T-cell (primary cell): Measurements from ENCODE around the gene ATP6V0E2. TPM values are rescaled to one million over a fixed set of nuclear protein-coding genes. Genes with fewer than 3 reads are reported as not detected.
"Not testable (repeated sequence)": the region's sequence is repeated elsewhere in the genome, so short reads cannot be mapped to it uniquely, and the experiment has no call there.

Experiments
- ATAC-seq, 4 experiments: fragments of 200-7000 bp in 3 of 4; fragments of 150-1000 bp in 1 of 4; cut with Tn5 transposase; replicated peaks in 1 of 4; 1 replicate in 3 of 4; 2 replicates in 1 of 4; pipeline ENCODE4 v1.10.0; 2021; ENCODE audit warnings: moderate library complexity in 3 of 4, mild to moderate bottlenecking in 2 of 4, moderate number of reproducible peaks in 1 of 4
- CTCF ChIA-PET, 2 donors: fragments of 300-600 bp; sonication (Branson Sonifier 250); formaldehyde crosslinking; loops; one replicate each; lab custom pipeline; 2022; ENCODE audit warnings: antibody characterized with exemption in 2 of 2; lab: Charles Lee
- POLR2A ChIA-PET, 2 donors: fragments of 300-600 bp; sonication (Branson Sonifier 250); formaldehyde crosslinking; loops; one replicate each; lab custom pipeline; 2022; ENCODE audit warnings: antibody characterized with exemption in 2 of 2; lab: Charles Lee
- DNase-seq, 35 experiments: peaks; one replicate each; pipeline versions ENCODE4 v3.0.0 to v3.0.0-alpha.2; 2013 to 2023
- H3K27ac ChIP-seq: one replicate; pipeline ENCODE4 v1.5.1; 2013; ENCODE audit warnings: low read length
- H3K27me3 ChIP-seq, 2 experiments: replicated peaks in 1 of 2; 1 replicate in 1 of 2; 2 replicates in 1 of 2; pipeline versions ENCODE4 v1.6.1 to v1.7.0; 2013; ENCODE audit warnings: low read length in 1 of 2, mixed read lengths in 1 of 2; ENCODE audit not compliant: control insufficient read depth in 2 of 2, insufficient read depth in 2 of 2; ENCODE audit errors: extremely low read depth in 1 of 2
- H3K36me3 ChIP-seq, 2 donors: 1 replicate in 1 of 2; 2 replicates in 1 of 2; pipeline versions ENCODE4 v1.6.1 to v1.7.0; 2013; ENCODE audit warnings: low read length in 1 of 2; ENCODE audit not compliant: control insufficient read depth in 2 of 2, insufficient read depth in 1 of 2; ENCODE audit errors: extremely low read depth in 1 of 2
- H3K4me1 ChIP-seq, 2 experiments: 1 replicate in 1 of 2; 2 replicates in 1 of 2; pipeline versions ENCODE4 v1.6.1 to v1.7.0; 2013; ENCODE audit warnings: low read length in 2 of 2, mixed read lengths in 1 of 2; ENCODE audit not compliant: insufficient read depth in 2 of 2, control insufficient read depth in 1 of 2; ENCODE audit errors: extremely low read depth in 1 of 2
- H3K4me3 ChIP-seq, 2 donors: 1 replicate in 1 of 2; 2 replicates in 1 of 2; pipeline versions ENCODE4 v1.5.1 to v1.7.0; 2013; ENCODE audit warnings: mild to moderate bottlenecking in 2 of 2, low read length in 1 of 2, moderate library complexity in 1 of 2; ENCODE audit not compliant: control insufficient read depth in 1 of 2; ENCODE audit errors: extremely low read depth in 1 of 2
- H3K9me3 ChIP-seq: 2 replicates; pipeline ENCODE4 v1.7.0; 2013
- H3K27ac Mint-ChIP-seq, 2 donors: one replicate each; pipeline ENCODE4 v1.8.0; 2020 to 2021; ENCODE audit warnings: mild to moderate bottlenecking in 2 of 2, mixed read lengths in 2 of 2
- H3K27me3 Mint-ChIP-seq, 2 donors: one replicate each; pipeline ENCODE4 v1.8.0; 2021 to 2022; ENCODE audit warnings: mixed read lengths in 2 of 2
- H3K36me3 Mint-ChIP-seq: one replicate; pipeline ENCODE4 v1.8.0; 2021; ENCODE audit warnings: mixed read lengths
- H3K4me1 Mint-ChIP-seq, 3 donors: one replicate each; pipeline ENCODE4 v1.8.0; 2020 to 2022; ENCODE audit warnings: mixed read lengths in 3 of 3, mild to moderate bottlenecking in 1 of 3
- H3K4me3 Mint-ChIP-seq, 3 donors: one replicate each; pipeline ENCODE4 v1.8.0; 2020 to 2022; ENCODE audit warnings: mild to moderate bottlenecking in 3 of 3, mixed read lengths in 3 of 3, moderate library complexity in 3 of 3
- H3K9me3 Mint-ChIP-seq, 3 donors: one replicate each; pipeline ENCODE4 v1.8.0; 2020 to 2022; ENCODE audit warnings: mixed read lengths in 3 of 3
- WGBS: methylation state at CpG from one replicate; pipeline ENCODE4 v1.1.5; 2013; ENCODE audit warnings: missing lambda C conversion rate; ENCODE audit not compliant: insufficient coverage; 5-methylcytosine and 5-hydroxymethylcytosine counted together
- total RNA-seq, 35 experiments: library from RNA in 6 of 35; stranded (reverse) in 6 of 35; fragments of 120-200 nt in 1 of 35; gene quantifications; one replicate each; pipeline versions ENCODE4 v1.2.1 to v1.2.4 and lab custom pipeline; 2013 to 2026

ATP6V0E2 gene
- total RNA-seq, 5 donors from 2014 or later (not counting 1 experiment from before 2014, with no cell fraction given), result 48.5 to 79.4 (median 63.9) TPM

DNA sequence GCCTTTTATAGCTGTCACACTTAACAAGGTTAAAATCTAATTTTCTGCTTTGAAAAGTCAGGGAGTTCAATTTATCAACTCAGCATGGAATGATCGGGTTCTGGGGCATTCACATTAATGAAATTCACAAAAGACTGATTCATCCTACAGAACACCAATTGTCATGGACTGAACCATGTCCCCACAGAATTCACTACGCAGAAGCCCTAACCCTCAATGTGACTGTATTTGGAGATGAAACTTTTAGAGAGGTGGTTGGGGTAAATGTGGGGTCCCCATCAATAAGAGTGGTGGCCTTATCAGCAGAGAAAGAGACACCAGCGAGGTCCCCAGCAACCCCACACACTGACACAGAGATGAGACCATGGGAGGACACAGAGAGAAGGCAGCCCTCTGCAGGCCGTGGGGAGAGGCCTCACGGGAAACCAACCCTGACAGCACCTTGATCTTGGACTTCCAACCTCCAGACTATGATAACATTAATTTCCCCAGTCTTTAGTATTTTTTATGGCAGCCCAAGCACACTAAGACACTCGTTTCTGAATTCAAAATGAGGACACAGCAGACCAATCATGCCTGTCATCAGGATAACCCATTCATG, 34.1 kb downstream of the ATP6V0E2 start:
- H3K36me3 ChIP-seq, H3K4me1 ChIP-seq, H3K4me3 Mint-ChIP-seq, H3K4me1 Mint-ChIP-seq, ATAC-seq, H3K27ac ChIP-seq, H3K9me3 Mint-ChIP-seq, CTCF ChIA-PET, H3K27me3 Mint-ChIP-seq, POLR2A ChIA-PET, H3K27ac Mint-ChIP-seq, H3K9me3 ChIP-seq, H3K36me3 Mint-ChIP-seq, H3K27me3 ChIP-seq, DNase-seq, H3K4me3 ChIP-seq: not testable (repeated sequence)
- no CpG with 5 or more reads among the region's 6 CpGs for WGBS

DNA sequence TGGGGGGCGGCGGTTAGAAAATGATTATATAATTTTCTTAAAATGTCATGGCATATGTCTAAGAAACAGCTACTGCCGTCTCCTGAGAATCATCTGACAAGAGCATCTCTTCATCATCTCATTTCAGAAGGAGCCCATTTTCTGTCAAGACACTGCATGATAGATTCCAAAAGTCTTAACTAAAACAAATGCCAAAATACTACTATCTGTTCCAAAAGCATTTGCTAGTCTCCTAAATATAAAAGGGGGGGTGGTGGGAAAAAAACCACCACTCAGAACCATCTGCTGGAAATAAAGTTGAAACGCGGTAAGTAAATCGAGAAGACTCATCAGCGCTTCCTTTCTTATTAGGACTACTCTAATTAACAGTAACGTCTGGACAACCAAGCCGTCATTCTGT, 36.5 kb downstream of the ATP6V0E2 start:
- H3K36me3 ChIP-seq, ATAC-seq, H3K4me1 ChIP-seq, DNase-seq, H3K4me3 Mint-ChIP-seq, H3K27me3 Mint-ChIP-seq, H3K4me1 Mint-ChIP-seq, H3K27ac ChIP-seq, H3K4me3 ChIP-seq, H3K27me3 ChIP-seq, H3K36me3 Mint-ChIP-seq, H3K27ac Mint-ChIP-seq, H3K9me3 ChIP-seq, POLR2A ChIA-PET, H3K9me3 Mint-ChIP-seq, CTCF ChIA-PET: not testable (repeated sequence)
- no CpG with 5 or more reads among the region's 9 CpGs for WGBS

DNA sequence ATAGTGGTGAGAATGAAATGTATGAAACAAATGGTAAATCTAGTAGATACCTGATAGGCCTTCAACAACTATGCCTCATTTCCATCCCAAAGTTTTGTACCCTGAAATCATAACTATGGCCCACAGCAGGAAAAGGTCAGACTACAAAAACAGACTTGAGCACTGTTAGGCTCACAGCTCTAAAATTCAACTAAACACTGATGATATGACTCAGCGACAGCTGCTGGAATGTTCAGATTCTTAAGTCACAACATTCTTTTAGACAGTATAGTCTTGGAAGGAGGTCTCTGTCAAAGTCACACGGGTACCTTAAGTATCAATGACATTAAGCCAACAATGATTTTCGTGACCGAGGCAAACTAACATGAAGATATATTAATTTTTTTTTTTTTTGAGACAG, 38.4 kb downstream of the ATP6V0E2 start:
- H3K36me3 ChIP-seq, H3K27ac Mint-ChIP-seq, H3K9me3 Mint-ChIP-seq, DNase-seq, CTCF ChIA-PET, H3K4me1 Mint-ChIP-seq, H3K27me3 ChIP-seq, ATAC-seq, POLR2A ChIA-PET, H3K27ac ChIP-seq, H3K9me3 ChIP-seq, H3K36me3 Mint-ChIP-seq, H3K4me3 ChIP-seq, H3K4me1 ChIP-seq, H3K4me3 Mint-ChIP-seq, H3K27me3 Mint-ChIP-seq: not testable (repeated sequence)
- WGBS, result no CpG with 5 or more reads among the region's 4 CpGs

DNA sequence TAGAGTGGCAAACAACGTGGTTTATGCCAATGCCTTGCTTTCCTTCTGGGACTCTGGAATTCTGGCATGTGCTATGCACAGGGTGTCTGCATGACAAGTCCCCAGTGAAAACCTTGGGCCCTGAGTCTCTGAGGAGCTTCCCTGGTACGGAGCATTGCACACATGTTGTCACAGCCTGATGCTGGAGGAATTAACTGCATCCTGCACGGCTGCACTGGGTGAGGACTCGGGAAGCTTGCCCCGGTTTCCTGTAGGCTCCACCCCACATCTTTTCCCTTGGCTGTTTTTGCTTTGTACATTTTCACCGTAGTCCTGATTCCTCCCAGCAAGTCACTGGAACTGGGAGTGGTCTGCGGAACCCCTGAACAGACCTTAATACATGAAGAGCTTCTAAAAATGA, 52.6 kb downstream of the ATP6V0E2 start:
- DNase-seq, H3K4me3 Mint-ChIP-seq, H3K4me1 ChIP-seq, POLR2A ChIA-PET, H3K4me3 ChIP-seq, CTCF ChIA-PET, H3K36me3 Mint-ChIP-seq, H3K27ac Mint-ChIP-seq, H3K36me3 ChIP-seq, H3K27me3 ChIP-seq, H3K27me3 Mint-ChIP-seq, H3K27ac ChIP-seq, H3K4me1 Mint-ChIP-seq, H3K9me3 ChIP-seq, H3K9me3 Mint-ChIP-seq, ATAC-seq: not testable (repeated sequence)
- WGBS, result 91% methylated on average over 4 of the region's 7 CpGs

Other genes with a start within 250 kb of the ATP6V0E2 start
- 1 to 10 TPM; 3.0 to 5.3 (median 4.5) TPM for gene ZNF467, start 100.4 kb upstream of the ATP6V0E2 start, total RNA-seq
- 10 to 100 TPM; 49.3 to 72.0 (median 63.8) TPM for gene ZNF862, start 35.6 kb upstream of the ATP6V0E2 start, total RNA-seq